GM12878 (cell line): Measurements from ENCODE around the gene COA3. TPM values are rescaled to one million over a fixed set of nuclear protein-coding genes. Genes with fewer than 3 reads are reported as not detected.

Experiments used
- ATAC-seq: fragments of 200-7000 bp; cut with Tn5 transposase; 3 replicates; pipeline ENCODE4 v1.9.1; 2020; ENCODE audit warnings: mild to moderate bottlenecking, moderate library complexity
- BruUV-seq: library from RNA; stranded (reverse); fragments of 400-500 nt; replicated peaks from 2 replicates; lab custom pipeline; 2021; lab: Mats Ljungman, UMichigan
- CTCF ChIA-PET: fragments of 300-600 bp; sonication (Branson Sonifier 250); formaldehyde crosslinking; extraction: SDS; loops from one replicate; lab custom pipeline; 2021; ENCODE audit warnings: inconsistent platforms; lab: Yijun Ruan, JAX
- POLR2A ChIA-PET: fragments of 350-600 bp; formaldehyde crosslinking; extraction: SDS; loops from one replicate; lab custom pipeline; 2021; ENCODE audit warnings: inconsistent platforms; lab: Charles Lee
- RAD21 ChIA-PET: fragments of 300-600 bp; sonication (Branson Sonifier 250); formaldehyde crosslinking; loops from one replicate; lab custom pipeline; 2023; ENCODE audit warnings: antibody characterized with exemption; ENCODE audit not compliant: unreplicated experiment; lab: Charles Lee
- SMC1A ChIA-PET: fragments of 300-600 bp; sonication (Branson Sonifier 250); formaldehyde crosslinking; loops from one replicate; lab custom pipeline; 2023; ENCODE audit not compliant: unreplicated experiment, uncharacterized antibody; lab: Charles Lee
- DNase-seq: peaks from one replicate; pipeline ENCODE4 v3.0.0-alpha.2; 2011; ENCODE audit warnings: low read depth, low spot score
- FAIRE-seq: peaks from 3 replicates; lab custom pipeline; 2011; peaks lifted over from hg19 to GRCh38; lab: Jason Lieb, UNC
- H2AFZ ChIP-seq: 2 replicates; pipeline ENCODE4 v1.6.0; 2011; ENCODE audit warnings: low read depth, low read length, control low read depth; ENCODE audit not compliant: control insufficient read depth
- H3K27ac ChIP-seq: 2 replicates; pipeline ENCODE4 v1.5.1; 2011; ENCODE audit warnings: control low read depth; ENCODE audit not compliant: control insufficient read depth, insufficient read depth
- H3K27me3 ChIP-seq, 2 experiments: replicated peaks in 1 of 2; 2 replicates each; pipeline versions ENCODE4 v1.6.0 to v1.6.1; 2011; ENCODE audit warnings: low read length in 1 of 2; ENCODE audit not compliant: control insufficient read depth in 2 of 2, insufficient read depth in 2 of 2
- H3K36me3 ChIP-seq, 2 experiments: 2 replicates each; pipeline ENCODE4 v1.5.1; 2011; ENCODE audit warnings: low read length in 1 of 2; ENCODE audit not compliant: control insufficient read depth in 2 of 2, insufficient read depth in 2 of 2
- H3K4me1 ChIP-seq: 2 replicates; pipeline ENCODE4 v1.6.1; 2011; ENCODE audit warnings: mild to moderate bottlenecking, low read length, moderate library complexity, mixed read lengths; ENCODE audit not compliant: control insufficient read depth, insufficient read depth
- H3K4me2 ChIP-seq: 2 replicates; pipeline ENCODE4 v1.6.0; 2011; ENCODE audit warnings: control low read depth; ENCODE audit not compliant: control insufficient read depth, insufficient read depth
- H3K4me3 ChIP-seq: fragments of 200-600 bp; sonication (generic); 2 replicates; pipeline ENCODE4 v1.5.1; 2016
- H3K79me2 ChIP-seq: 2 replicates; pipeline ENCODE4 v1.6.0; 2011; ENCODE audit warnings: low read length; ENCODE audit not compliant: control insufficient read depth, insufficient read depth
- H3K9ac ChIP-seq: 2 replicates; pipeline ENCODE4 v1.8.0; 2011; ENCODE audit warnings: low read length, control low read depth, mixed read lengths; ENCODE audit not compliant: control insufficient read depth, insufficient read depth
- H3K9me3 ChIP-seq: replicated peaks from 3 replicates; pipeline ENCODE4 v1.5.1; 2011; ENCODE audit warnings: mild to moderate bottlenecking, low read length; ENCODE audit not compliant: control insufficient read depth, insufficient read depth
- H4K20me1 ChIP-seq: 2 replicates; pipeline ENCODE4 v1.6.0; 2011; ENCODE audit not compliant: control insufficient read depth, insufficient read depth
- ATF3 ChIP-seq: IDR thresholded peaks from 2 replicates; pipeline ENCODE4 v1.6.1; 2011; ENCODE audit warnings: low read depth, mild to moderate bottlenecking, low read length, moderate library complexity, borderline replicate concordance; ENCODE audit errors: extremely low read depth
- BACH1 ChIP-seq: fragments of 450-650 bp; IDR thresholded peaks from 2 replicates; pipeline ENCODE4 v1.6.1; 2017; ENCODE audit warnings: mild to moderate bottlenecking, borderline replicate concordance
- CHD1 ChIP-seq: IDR thresholded peaks from 2 replicates; pipeline ENCODE4 v1.6.1; 2012; ENCODE audit warnings: low read depth, low read length, improper control_type of control experiment
- CTCF ChIP-seq, 3 experiments: IDR thresholded peaks in 2 of 3; conservative IDR thresholded peaks in 1 of 3; 2 replicates each; pipeline ENCODE4 v1.5.1; 2011; ENCODE audit warnings: low read depth in 3 of 3, low read length in 3 of 3, mild to moderate bottlenecking in 3 of 3, control low read depth in 2 of 3, moderate library complexity in 2 of 3, inconsistent platforms in 1 of 3, mixed read lengths in 1 of 3; ENCODE audit not compliant: control insufficient read depth in 2 of 3, insufficient read depth in 1 of 3; ENCODE audit errors: extremely low read depth in 1 of 3
- CUX1 ChIP-seq: IDR thresholded peaks from 2 replicates; pipeline ENCODE4 v1.6.1; 2012; ENCODE audit warnings: improper control_type of control experiment, low read depth, low read length; ENCODE audit not compliant: insufficient replicate concordance
- EP300 ChIP-seq, 2 experiments: fragments of 150-350 bp in 1 of 2; IDR thresholded peaks; 2 replicates each; pipeline ENCODE4 v1.6.1; 2011 to 2012; ENCODE audit warnings: low read depth in 2 of 2, low read length in 2 of 2, borderline replicate concordance in 1 of 2, improper control_type of control experiment in 1 of 2, inconsistent platforms in 1 of 2; ENCODE audit not compliant: control insufficient read depth in 1 of 2
- ESRRA ChIP-seq: IDR thresholded peaks from 2 replicates; pipeline ENCODE4 v1.6.1; 2012; ENCODE audit warnings: mild to moderate bottlenecking, low read length, improper control_type of control experiment
- NR2C1 ChIP-seq: fragments of 450-650 bp; IDR thresholded peaks from 2 replicates; pipeline ENCODE4 v1.6.1; 2017; ENCODE audit warnings: antibody characterized with exemption, mild to moderate bottlenecking, moderate library complexity
- NRF1 ChIP-seq: conservative IDR thresholded peaks from 2 replicates; pipeline ENCODE4 v1.6.1; 2011; ENCODE audit warnings: mild to moderate bottlenecking, low read depth, low read length, improper control_type of control experiment
- SMC3 ChIP-seq: IDR thresholded peaks from 2 replicates; pipeline ENCODE4 v1.6.1; 2011; ENCODE audit warnings: low read length, improper control_type of control experiment, borderline replicate concordance
- TBL1XR1 ChIP-seq: IDR thresholded peaks from 2 replicates; pipeline ENCODE4 v1.6.1; 2012; ENCODE audit warnings: low read depth, low read length, improper control_type of control experiment
- TCF12 ChIP-seq: IDR thresholded peaks from 2 replicates; pipeline ENCODE4 v1.6.1; 2011; ENCODE audit warnings: low read depth, mild to moderate bottlenecking, low read length
- USF2 ChIP-seq: IDR thresholded peaks from 2 replicates; pipeline ENCODE4 v1.6.1; 2011; ENCODE audit warnings: low read depth, low read length, improper control_type of control experiment, borderline replicate concordance
- ZNF207 ChIP-seq: fragments of 450-650 bp; IDR thresholded peaks from 2 replicates; pipeline ENCODE4 v1.6.1; 2014; ENCODE audit warnings: antibody characterized with exemption, mild to moderate bottlenecking, borderline replicate concordance
- WGBS: methylation state at CpG from one replicate; pipeline ENCODE4 v1.1.6; 2016; ENCODE audit warnings: low lambda C conversion rate; ENCODE audit not compliant: insufficient replicate concordance, insufficient coverage; ENCODE audit errors: missing lambda C conversion rate; 5-methylcytosine and 5-hydroxymethylcytosine counted together
- in situ Hi-C: fragments of 300-500 bp; cut with MboI; formaldehyde crosslinking; loops from 9 replicates; pipeline ENCODE4 v1.14.3; 2018; ENCODE audit warnings: mixed read lengths
- intact Hi-C: fragments of 100-400 bp; cut with micrococcal nuclease; formaldehyde crosslinking; loops from one replicate; pipeline ENCODE4 v1.14.2; 2022; ENCODE audit not compliant: unreplicated experiment
- polyA plus RNA-seq, 11 experiments: library from polyadenylated mRNA; depleted of rRNA in 4 of 11; unstranded in 6 of 11; stranded (reverse) in 5 of 11; fragments of >200 nt; fragmentation: Nextera tagmentation in 4 of 11; fragmentation: Illumina TruSeq in 1 of 11; extraction: Ambion mirVana in 4 of 11; extraction: Trizol in 1 of 11; gene quantifications; 1 replicate in 1 of 11; 2 replicates in 10 of 11; pipeline versions ENCODE4 v1.2.1 to v1.2.3, GENCODE V29; 2011 to 2016; ENCODE audit warnings: inconsistent platforms in 2 of 11, missing spikeins in 2 of 11, low read depth in 1 of 11
- total RNA-seq, 4 experiments: library from RNA; depleted of rRNA in 3 of 4; stranded (reverse); fragments of >200 nt in 3 of 4; fragmentation: Illumina TruSeq in 1 of 4; extraction: Trizol in 1 of 4; gene quantifications; 2 replicates each; pipeline versions ENCODE4 v1.2.1 to v1.2.3, GENCODE V29; 2013 to 2021

Gene COA3
- total and polyA plus RNA-seq, 10 of the 15 experiments (the other 5 are each of a cell fraction or from before 2014, with no cell fraction given), result 45.2 to 161 (median 64.6) TPM

- WGBS, result 97% methylated on average over 6 of the region's 7 CpGs
- ChIA-PET POLR2A (interaction anchor here (1.9 kb wide), 1 partner anchor 9 kb away, joined by 4 read pairs; no protein-coding TSS in a partner anchor), CTCF (interaction anchor here (0.9 kb wide), 1 partner anchor 12 kb away, joined by 4 read pairs; no protein-coding TSS in a partner anchor), SMC1A (interaction anchor here (1.4 kb wide), 1 partner anchor 21 kb away, joined by 3 read pairs; the partner anchor contains the start of gene VPS25), RAD21 (interaction anchor here (0.5 to 0.8 kb wide), 2 partner anchors 30 to 173 kb away, joined by 3 to 4 read pairs; no protein-coding TSS in a partner anchor)
- H4K20me1 ChIP-seq, result no peaks in the 10 kb centered on the region
- no peaks in the 10 kb centered on the region for H3K4me1 ChIP-seq
- no peaks in the 10 kb centered on the region for H3K36me3 ChIP-seq
- no peak overlapping the region for H3K4me3 ChIP-seq
- H2AFZ ChIP-seq, result no peak overlapping the region
- H3K9me3 ChIP-seq, result no peaks in the 10 kb centered on the region
- no peaks in the 10 kb centered on the region; a peak in 1 of 4 replicates for H3K27me3 ChIP-seq
- intact Hi-C loops, result no loop called here
- no peak overlapping the region for H3K4me2 ChIP-seq
- FAIRE-seq (no peak), ATAC-seq (no peak), DNase-seq (no peak)
- in situ Hi-C loops, result loop anchor here (5.0 kb wide), 1 partner anchor 51 kb away; no protein-coding TSS in a partner anchor
- BruUV-seq, result no TSS peak
- no peak overlapping the region for H3K27ac ChIP-seq
- no peaks in the 10 kb centered on the region for H3K79me2 ChIP-seq
- H3K9ac ChIP-seq, result no peak overlapping the region
- TF ChIP-seq ZNF207, result no peak
- no peak for TF ChIP-seq ESRRA
- no peak for TF ChIP-seq BACH1
- TF ChIP-seq TBL1XR1, result no peak
- TF ChIP-seq TCF12, result no peak
- TF ChIP-seq USF2, result no peak
- TF ChIP-seq SMC3, result no peak
- TF ChIP-seq CHD1, result no peak
- TF ChIP-seq CTCF (IDR thresholded peaks at IDR 0.05 in 2 of 3, conservative IDR thresholded peaks at IDR 0.05 in 1 of 3; ENCODE audit: control insufficient read depth in 2 of 3, extremely low read depth in 1 of 3, insufficient read depth in 1 of 3, low read depth in 3 of 3, low read length in 3 of 3), result no peak
- no peak for TF ChIP-seq NRF1
- no peak for TF ChIP-seq CUX1
- no peak for TF ChIP-seq EP300 (IDR thresholded peaks at IDR 0.05; ENCODE audit: borderline replicate concordance in 1 of 2, control insufficient read depth in 1 of 2, low read depth in 2 of 2, low read length in 2 of 2)
- TF ChIP-seq ATF3, result no peak
- no peak for TF ChIP-seq NR2C1
These were observed 46.9 kb downstream of the COA3 start for GRCh38 chr17:42751628-42752027.
